Neural cell (in vitro differentiated cells): ENCODE data around the gene ABCA1. TPM values are rescaled to one million over a fixed set of nuclear protein-coding genes. Genes with fewer than 3 reads are reported as not detected.
"Not testable (repeated sequence)": the region's sequence is repeated elsewhere in the genome, so short reads cannot be mapped to it uniquely, and the experiment has no call there.

ENCODE experiments used
- H2AFZ ChIP-seq: fragments of 200-600, 300-800 bp; sonication (generic), shearing (Covaris generic); 2 replicates; pipeline ENCODE4 v1.6.0; 2014; ENCODE audit warnings: low read depth, mild to moderate bottlenecking, antibody characterized with exemption, low read length, moderate library complexity
- H3F3A ChIP-seq: fragments of 200-600 bp; shearing (Covaris generic); 2 replicates; pipeline ENCODE4 v1.6.1; 2016; ENCODE audit warnings: mild to moderate bottlenecking, moderate library complexity, mixed read lengths, antibody characterized with exemption, low read length; ENCODE audit not compliant: insufficient read depth, poor library complexity, severe bottlenecking
- H3K27ac ChIP-seq: fragments of 200-600, 300-800 bp; sonication (generic), shearing (Covaris generic); 2 replicates; pipeline ENCODE4 v1.5.1; 2014; ENCODE audit warnings: mild to moderate bottlenecking, low read length, moderate library complexity
- H3K27me3 ChIP-seq: fragments of 300-800, 200-600 bp; sonication (generic), shearing (Covaris generic); 2 replicates; pipeline ENCODE4 v1.6.0; 2014; ENCODE audit warnings: mild to moderate bottlenecking, low read depth, low read length, moderate library complexity; ENCODE audit not compliant: insufficient read depth
- H3K36me3 ChIP-seq: fragments of 300-800, 200-600 bp; sonication (generic), shearing (Covaris generic); 2 replicates; pipeline ENCODE4 v1.5.1; 2014; ENCODE audit warnings: mild to moderate bottlenecking, antibody characterized with exemption, low read length, moderate library complexity; ENCODE audit not compliant: insufficient read depth
- H3K4me2 ChIP-seq: fragments of 300-800, 200-600 bp; sonication (generic), shearing (Covaris generic); 2 replicates; pipeline ENCODE4 v1.6.0; 2014; ENCODE audit warnings: mild to moderate bottlenecking, low read length
- H3K4me3 ChIP-seq: fragments of 300-800, 200-600 bp; sonication (generic), shearing (Covaris generic); 2 replicates; pipeline ENCODE4 v1.5.1; 2014; ENCODE audit warnings: mild to moderate bottlenecking, low read length, moderate library complexity
- H3K79me2 ChIP-seq: fragments of 200-600 bp; shearing (Covaris generic); replicated peaks from 2 replicates; pipeline ENCODE4 v1.6.0; 2014; ENCODE audit warnings: mild to moderate bottlenecking, low read length, moderate library complexity; ENCODE audit not compliant: insufficient read depth
- H3K9ac ChIP-seq: fragments of 300-800, 200-600 bp; sonication (generic), shearing (Covaris generic); 2 replicates; pipeline ENCODE4 v1.6.1; 2016; ENCODE audit warnings: mild to moderate bottlenecking, low read length, mixed read lengths
- H3K9me2 ChIP-seq: fragments of 200-600 bp; shearing (Covaris generic); 2 replicates; pipeline ENCODE4 v1.6.1; 2016; ENCODE audit warnings: mild to moderate bottlenecking, low read length, mixed read lengths; ENCODE audit not compliant: insufficient read depth
- H3K9me3 ChIP-seq: fragments of 200-600, 300-800 bp; sonication (generic), shearing (Covaris generic); 2 replicates; pipeline ENCODE4 v1.6.1; 2016; ENCODE audit warnings: mild to moderate bottlenecking, mixed run types, low read length, moderate library complexity, mixed read lengths
- H4K20me1 ChIP-seq: fragments of 200-600 bp; shearing (Covaris generic); 2 replicates; pipeline ENCODE4 v1.6.1; 2016; ENCODE audit warnings: mild to moderate bottlenecking, mixed run types; ENCODE audit not compliant: insufficient read depth
- CTCF ChIP-seq: fragments of 450-650 bp; IDR thresholded peaks from 2 replicates; pipeline ENCODE4 v1.5.1; 2014; ENCODE audit warnings: antibody characterized with exemption, mild to moderate bottlenecking, moderate library complexity; ENCODE audit not compliant: poor library complexity, severe bottlenecking
- EP300 ChIP-seq: fragments of 450-650 bp; conservative IDR thresholded peaks from 2 replicates; pipeline ENCODE4 v1.6.1; 2014; ENCODE audit warnings: antibody characterized with exemption, mild to moderate bottlenecking, moderate library complexity; ENCODE audit not compliant: poor library complexity, severe bottlenecking
- EZH2 ChIP-seq: fragments of 200-600, 300-800 bp; shearing (Covaris generic), sonication (generic); IDR thresholded peaks from 2 replicates; pipeline ENCODE4 v1.6.1; 2014; ENCODE audit warnings: antibody characterized with exemption, low read length, borderline replicate concordance, mild to moderate bottlenecking; ENCODE audit not compliant: insufficient read depth, poor library complexity, severe bottlenecking
- MXI1 ChIP-seq: fragments of 450-650 bp; conservative IDR thresholded peaks from 2 replicates; pipeline ENCODE4 v1.6.1; 2014; ENCODE audit warnings: antibody characterized with exemption, mild to moderate bottlenecking; ENCODE audit not compliant: poor library complexity, severe bottlenecking
- POLR2AphosphoS5 ChIP-seq: IDR thresholded peaks from 2 replicates; pipeline ENCODE4 v1.6.1; 2012
- RAD21 ChIP-seq: fragments of 450-650 bp; conservative IDR thresholded peaks from 2 replicates; pipeline ENCODE4 v1.6.1; 2014; ENCODE audit warnings: antibody characterized with exemption, mild to moderate bottlenecking, moderate library complexity
- REST ChIP-seq: IDR thresholded peaks from 2 replicates; pipeline ENCODE4 v1.6.1; 2012; ENCODE audit warnings: borderline replicate concordance
- SMC3 ChIP-seq: fragments of 450-650 bp; conservative IDR thresholded peaks from 2 replicates; pipeline ENCODE4 v1.6.1; 2014; ENCODE audit warnings: antibody characterized with exemption, mild to moderate bottlenecking, moderate library complexity; ENCODE audit not compliant: poor library complexity
- TAF1 ChIP-seq: IDR thresholded peaks from 2 replicates; pipeline ENCODE4 v1.6.1; 2012; ENCODE audit warnings: low read depth
- polyA plus RNA-seq: library from polyadenylated mRNA; depleted of rRNA; stranded (reverse); fragments of >200 nt; gene quantifications from 2 replicates; pipeline ENCODE4 v1.2.3, GENCODE V29; 2014

The ABCA1 gene
- polyA plus RNA-seq, 1 donor from 2014 or later, result 5.2 TPM

- Histone ChIP-seq H4K20me1 (no peaks in the 10 kb centered on the region), H3K79me2 (no peaks in the 10 kb centered on the region), H3K36me3 (no peaks in the 10 kb centered on the region), H3K27me3 (no peaks in the 10 kb centered on the region), H3K4me3 (no peak overlapping the region), H3K9ac (no peak overlapping the region), H3K9me2 (no peaks in the 10 kb centered on the region), H3K9me3 (no peaks in the 10 kb centered on the region), H3K4me2 (no peak overlapping the region), H2AFZ (no peak overlapping the region), H3K27ac (no peak overlapping the region), H3F3A (no peaks in the 10 kb centered on the region)
- TF ChIP-seq SMC3 (no peak), TAF1 (no peak), CTCF (no peak), RAD21 (no peak), REST (no peak), EP300 (no peak), POLR2AphosphoS5 (no peak), MXI1 (no peak), EZH2 (no peak)
Measured at GRCh38 chr9:104941597-104941996, 13.6 kb upstream of the ABCA1 start.

- no peaks in the 10 kb centered on the region for H3K36me3 ChIP-seq
- H3K27me3 ChIP-seq, result no peaks in the 10 kb centered on the region
- no peaks in the 10 kb centered on the region for H3K9me2 ChIP-seq
- H3K4me3 ChIP-seq, result no peak overlapping the region
- H3K27ac ChIP-seq, result no peak overlapping the region
- H3F3A ChIP-seq, result no peaks in the 10 kb centered on the region
- no peaks in the 10 kb centered on the region for H3K9me3 ChIP-seq
- H3K4me2 ChIP-seq, result no peak overlapping the region
- H3K9ac ChIP-seq, result no peak overlapping the region
- no peaks in the 10 kb centered on the region for H3K79me2 ChIP-seq
- no peak for TF ChIP-seq POLR2AphosphoS5
- TF ChIP-seq TAF1, result no peak
- no peak for TF ChIP-seq MXI1
- TF ChIP-seq SMC3, result no peak
- no peak for TF ChIP-seq REST
- TF ChIP-seq RAD21, result no peak
- no peak for TF ChIP-seq EZH2
- no peaks in the 10 kb centered on the region for H4K20me1 ChIP-seq
- no peak overlapping the region for H2AFZ ChIP-seq
Measured at GRCh38 chr9:104936291-104936690, 8.3 kb upstream of the ABCA1 start.

- H3K27ac ChIP-seq, H3K9me2 ChIP-seq, H3K4me2 ChIP-seq, H3K9me3 ChIP-seq, H4K20me1 ChIP-seq, H3K9ac ChIP-seq, H3F3A ChIP-seq, H2AFZ ChIP-seq, H3K79me2 ChIP-seq, H3K27me3 ChIP-seq, H3K36me3 ChIP-seq, H3K4me3 ChIP-seq: not testable (repeated sequence)
Measured at GRCh38 chr9:104935501-104935810, 7.5 kb upstream of the ABCA1 start.
